WTC11 (cell line): Measurements from ENCODE around the gene SLC36A1. TPM values are rescaled to one million over a fixed set of nuclear protein-coding genes. Genes with fewer than 3 reads are reported as not detected.

Source experiments
- ATF1 ChIP-seq: sonication (generic); formaldehyde crosslinking; IDR thresholded peaks from 2 replicates; pipeline ENCODE4 v1.8.1; 2023; ENCODE audit warnings: mild to moderate bottlenecking, moderate library complexity, missing genetic modification reagents
- EMX1 ChIP-seq: fragments of 250-450 bp; sonication (Bioruptor Pico); IDR thresholded peaks from 2 replicates; pipeline ENCODE4 v1.8.0; 2021; ENCODE audit warnings: mild to moderate bottlenecking
- FOXK1 ChIP-seq: sonication (generic); formaldehyde crosslinking; IDR thresholded peaks from 2 replicates; pipeline ENCODE4 v1.8.0; 2022; ENCODE audit warnings: mild to moderate bottlenecking, moderate library complexity, missing genetic modification reagents
- MXD4 ChIP-seq: fragments of 250-450 bp; sonication (Bioruptor Pico); IDR thresholded peaks from 2 replicates; pipeline ENCODE4 v1.8.0; 2021; ENCODE audit warnings: mild to moderate bottlenecking, moderate library complexity, borderline replicate concordance
- NFATC4 ChIP-seq: fragments of 250-450 bp; sonication (Bioruptor Pico); IDR thresholded peaks from 2 replicates; pipeline ENCODE4 v1.9.0; 2021; ENCODE audit warnings: mild to moderate bottlenecking
- NR3C1 ChIP-seq: sonication (generic); formaldehyde crosslinking; conservative IDR thresholded peaks from 2 replicates; pipeline ENCODE4 v1.8.1; 2023; ENCODE audit warnings: low read depth, mild to moderate bottlenecking, missing genetic modification reagents
- SMAD3 ChIP-seq: sonication (generic); formaldehyde crosslinking; IDR thresholded peaks from 2 replicates; pipeline ENCODE4 v1.8.0; 2022; ENCODE audit warnings: missing genetic modification reagents, mild to moderate bottlenecking, borderline replicate concordance
- SP1 ChIP-seq: sonication (generic); formaldehyde crosslinking; conservative IDR thresholded peaks from 2 replicates; pipeline ENCODE4 v1.8.1; 2022; ENCODE audit warnings: missing genetic modification reagents
- TEAD4 ChIP-seq: sonication (generic); formaldehyde crosslinking; IDR thresholded peaks from 2 replicates; pipeline ENCODE4 v1.8.0; 2022; ENCODE audit warnings: mild to moderate bottlenecking, missing genetic modification reagents
- TP53 ChIP-seq: sonication (generic); formaldehyde crosslinking; IDR thresholded peaks from 2 replicates; pipeline ENCODE4 v1.8.1; 2023; ENCODE audit warnings: mild to moderate bottlenecking, missing genetic modification reagents
- ZNF219 ChIP-seq: sonication (generic); formaldehyde crosslinking; IDR thresholded peaks from 2 replicates; pipeline ENCODE4 v1.8.0; 2023; ENCODE audit warnings: missing genetic modification reagents, mild to moderate bottlenecking, borderline replicate concordance
- ZNF423 ChIP-seq: fragments of 250-450 bp; sonication (Bioruptor Pico); IDR thresholded peaks from 2 replicates; pipeline ENCODE4 v2.1.2; 2022; ENCODE audit warnings: mild to moderate bottlenecking, moderate library complexity
- total RNA-seq: library from RNA; stranded (reverse); gene quantifications from 3 replicates; pipeline ENCODE4 v1.2.3, GENCODE V29; 2021
- TF ChIP-seq, protein P1 (sequence below): sonication (generic); formaldehyde crosslinking; IDR thresholded peaks from 2 replicates; pipeline ENCODE4 v1.8.0; 2022; ENCODE audit warnings: mild to moderate bottlenecking, missing genetic modification reagents
- TF ChIP-seq, protein P2 (sequence below): fragments of 200-600 bp; IDR thresholded peaks from 2 replicates; pipeline ENCODE4 v1.8.0; 2022; ENCODE audit warnings: antibody characterized with exemption
- TF ChIP-seq, protein P3 (sequence below): sonication (generic); formaldehyde crosslinking; IDR thresholded peaks from 2 replicates; pipeline ENCODE4 v1.8.1; 2023; ENCODE audit warnings: mild to moderate bottlenecking, missing genetic modification reagents, moderate library complexity
- TF ChIP-seq, protein P4 (sequence below): fragments of 250-450 bp; sonication (Bioruptor Pico); IDR thresholded peaks from 2 replicates; pipeline ENCODE4 v1.9.0; 2021; ENCODE audit warnings: mild to moderate bottlenecking, borderline replicate concordance
- TF ChIP-seq, protein P5 (sequence below): sonication (generic); formaldehyde crosslinking; IDR thresholded peaks from 2 replicates; pipeline ENCODE4 v1.8.1; 2022; ENCODE audit warnings: mild to moderate bottlenecking, missing genetic modification reagents, moderate library complexity, borderline replicate concordance
- TF ChIP-seq, protein P6 (sequence below): sonication (generic); formaldehyde crosslinking; IDR thresholded peaks from 2 replicates; pipeline ENCODE4 v1.8.1; 2022; ENCODE audit warnings: low read depth, mild to moderate bottlenecking, moderate library complexity, missing genetic modification reagents, borderline replicate concordance
- TF ChIP-seq, protein P7 (sequence below): sonication (generic); formaldehyde crosslinking; IDR thresholded peaks from 2 replicates; pipeline ENCODE4 v1.8.0; 2023; ENCODE audit warnings: missing genetic modification reagents, mild to moderate bottlenecking, borderline replicate concordance
- TF ChIP-seq, protein P8 (sequence below): sonication (generic); formaldehyde crosslinking; IDR thresholded peaks from 2 replicates; pipeline ENCODE4 v1.8.1; 2022; ENCODE audit warnings: low read depth, missing genetic modification reagents, borderline replicate concordance

SLC36A1 gene
- total RNA-seq, 1 experiment from 2014 or later: 12.2 TPM

DNA sequence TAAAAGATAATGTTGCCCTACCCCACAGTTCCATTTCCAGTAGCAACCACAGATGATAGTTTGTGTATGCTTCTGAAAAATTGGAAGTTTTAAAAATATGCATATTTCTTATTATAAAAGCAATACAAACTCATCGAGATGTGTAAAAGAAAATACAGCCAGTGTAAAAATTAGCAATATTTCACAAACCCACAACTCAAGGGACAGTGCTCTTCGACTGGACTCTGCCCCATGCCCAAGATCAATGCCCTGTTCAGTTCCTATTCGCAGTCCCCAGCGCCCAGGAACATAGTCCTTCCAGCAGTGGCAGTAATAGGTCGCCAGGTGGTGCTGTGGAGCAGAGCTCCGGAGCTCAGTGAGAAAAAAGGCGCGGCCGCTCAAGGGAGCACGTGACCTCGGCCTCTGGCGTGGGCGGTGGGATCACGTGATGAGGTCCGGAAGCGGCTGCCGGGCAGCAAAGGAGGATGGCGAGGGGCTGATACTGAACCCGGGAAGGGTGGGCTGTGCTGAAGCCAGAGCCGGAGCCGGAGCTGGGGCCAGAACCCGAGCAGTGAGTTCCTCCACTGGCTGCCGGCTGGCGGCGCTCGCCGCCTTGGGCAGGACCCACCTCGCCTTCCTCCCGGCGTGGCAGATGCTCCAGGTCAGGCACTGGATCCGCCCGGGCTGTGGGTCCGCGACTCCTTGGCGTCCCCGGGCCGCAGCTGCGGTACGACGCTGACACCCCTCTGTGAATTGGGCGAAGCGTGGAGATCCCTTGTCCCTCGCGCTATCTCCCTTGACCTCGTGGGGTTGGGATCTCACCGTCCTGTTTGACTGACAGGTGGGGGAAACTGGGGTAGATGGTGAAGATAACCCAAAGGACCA, at the start of gene SLC36A1 (continued):
- TF ChIP-seq NR3C1 (CRISPR knock-in tag): no peak
- TF ChIP-seq ATF1 (CRISPR knock-in tag): no peak
- TF ChIP-seq SP1 (CRISPR knock-in tag): peak; percentile 76
- no peak for TF ChIP-seq NFATC4 (CRISPR knock-in tag)
- TF ChIP-seq, protein P1, sequence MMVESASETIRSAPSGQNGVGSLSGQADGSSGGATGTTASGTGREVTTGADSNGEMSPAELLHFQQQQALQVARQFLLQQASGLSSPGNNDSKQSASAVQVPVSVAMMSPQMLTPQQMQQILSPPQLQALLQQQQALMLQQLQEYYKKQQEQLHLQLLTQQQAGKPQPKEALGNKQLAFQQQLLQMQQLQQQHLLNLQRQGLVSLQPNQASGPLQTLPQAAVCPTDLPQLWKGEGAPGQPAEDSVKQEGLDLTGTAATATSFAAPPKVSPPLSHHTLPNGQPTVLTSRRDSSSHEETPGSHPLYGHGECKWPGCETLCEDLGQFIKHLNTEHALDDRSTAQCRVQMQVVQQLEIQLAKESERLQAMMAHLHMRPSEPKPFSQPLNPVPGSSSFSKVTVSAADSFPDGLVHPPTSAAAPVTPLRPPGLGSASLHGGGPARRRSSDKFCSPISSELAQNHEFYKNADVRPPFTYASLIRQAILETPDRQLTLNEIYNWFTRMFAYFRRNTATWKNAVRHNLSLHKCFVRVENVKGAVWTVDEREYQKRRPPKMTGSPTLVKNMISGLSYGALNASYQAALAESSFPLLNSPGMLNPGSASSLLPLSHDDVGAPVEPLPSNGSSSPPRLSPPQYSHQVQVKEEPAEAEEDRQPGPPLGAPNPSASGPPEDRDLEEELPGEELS (CRISPR knock-in tag): 0 out of 2 replicates have a peak, but pooled peaks have one; percentile 71
- no peak for TF ChIP-seq SMAD3
- TF ChIP-seq MXD4 (CRISPR knock-in tag): no peak
- TF ChIP-seq, protein P2, sequence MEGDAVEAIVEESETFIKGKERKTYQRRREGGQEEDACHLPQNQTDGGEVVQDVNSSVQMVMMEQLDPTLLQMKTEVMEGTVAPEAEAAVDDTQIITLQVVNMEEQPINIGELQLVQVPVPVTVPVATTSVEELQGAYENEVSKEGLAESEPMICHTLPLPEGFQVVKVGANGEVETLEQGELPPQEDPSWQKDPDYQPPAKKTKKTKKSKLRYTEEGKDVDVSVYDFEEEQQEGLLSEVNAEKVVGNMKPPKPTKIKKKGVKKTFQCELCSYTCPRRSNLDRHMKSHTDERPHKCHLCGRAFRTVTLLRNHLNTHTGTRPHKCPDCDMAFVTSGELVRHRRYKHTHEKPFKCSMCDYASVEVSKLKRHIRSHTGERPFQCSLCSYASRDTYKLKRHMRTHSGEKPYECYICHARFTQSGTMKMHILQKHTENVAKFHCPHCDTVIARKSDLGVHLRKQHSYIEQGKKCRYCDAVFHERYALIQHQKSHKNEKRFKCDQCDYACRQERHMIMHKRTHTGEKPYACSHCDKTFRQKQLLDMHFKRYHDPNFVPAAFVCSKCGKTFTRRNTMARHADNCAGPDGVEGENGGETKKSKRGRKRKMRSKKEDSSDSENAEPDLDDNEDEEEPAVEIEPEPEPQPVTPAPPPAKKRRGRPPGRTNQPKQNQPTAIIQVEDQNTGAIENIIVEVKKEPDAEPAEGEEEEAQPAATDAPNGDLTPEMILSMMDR: peak; percentile 91
- TF ChIP-seq, protein P3, sequence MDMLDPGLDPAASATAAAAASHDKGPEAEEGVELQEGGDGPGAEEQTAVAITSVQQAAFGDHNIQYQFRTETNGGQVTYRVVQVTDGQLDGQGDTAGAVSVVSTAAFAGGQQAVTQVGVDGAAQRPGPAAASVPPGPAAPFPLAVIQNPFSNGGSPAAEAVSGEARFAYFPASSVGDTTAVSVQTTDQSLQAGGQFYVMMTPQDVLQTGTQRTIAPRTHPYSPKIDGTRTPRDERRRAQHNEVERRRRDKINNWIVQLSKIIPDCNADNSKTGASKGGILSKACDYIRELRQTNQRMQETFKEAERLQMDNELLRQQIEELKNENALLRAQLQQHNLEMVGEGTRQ (CRISPR knock-in tag): peak; percentile 99
- TF ChIP-seq TP53: peak; percentile 81
- TF ChIP-seq, protein P4, sequence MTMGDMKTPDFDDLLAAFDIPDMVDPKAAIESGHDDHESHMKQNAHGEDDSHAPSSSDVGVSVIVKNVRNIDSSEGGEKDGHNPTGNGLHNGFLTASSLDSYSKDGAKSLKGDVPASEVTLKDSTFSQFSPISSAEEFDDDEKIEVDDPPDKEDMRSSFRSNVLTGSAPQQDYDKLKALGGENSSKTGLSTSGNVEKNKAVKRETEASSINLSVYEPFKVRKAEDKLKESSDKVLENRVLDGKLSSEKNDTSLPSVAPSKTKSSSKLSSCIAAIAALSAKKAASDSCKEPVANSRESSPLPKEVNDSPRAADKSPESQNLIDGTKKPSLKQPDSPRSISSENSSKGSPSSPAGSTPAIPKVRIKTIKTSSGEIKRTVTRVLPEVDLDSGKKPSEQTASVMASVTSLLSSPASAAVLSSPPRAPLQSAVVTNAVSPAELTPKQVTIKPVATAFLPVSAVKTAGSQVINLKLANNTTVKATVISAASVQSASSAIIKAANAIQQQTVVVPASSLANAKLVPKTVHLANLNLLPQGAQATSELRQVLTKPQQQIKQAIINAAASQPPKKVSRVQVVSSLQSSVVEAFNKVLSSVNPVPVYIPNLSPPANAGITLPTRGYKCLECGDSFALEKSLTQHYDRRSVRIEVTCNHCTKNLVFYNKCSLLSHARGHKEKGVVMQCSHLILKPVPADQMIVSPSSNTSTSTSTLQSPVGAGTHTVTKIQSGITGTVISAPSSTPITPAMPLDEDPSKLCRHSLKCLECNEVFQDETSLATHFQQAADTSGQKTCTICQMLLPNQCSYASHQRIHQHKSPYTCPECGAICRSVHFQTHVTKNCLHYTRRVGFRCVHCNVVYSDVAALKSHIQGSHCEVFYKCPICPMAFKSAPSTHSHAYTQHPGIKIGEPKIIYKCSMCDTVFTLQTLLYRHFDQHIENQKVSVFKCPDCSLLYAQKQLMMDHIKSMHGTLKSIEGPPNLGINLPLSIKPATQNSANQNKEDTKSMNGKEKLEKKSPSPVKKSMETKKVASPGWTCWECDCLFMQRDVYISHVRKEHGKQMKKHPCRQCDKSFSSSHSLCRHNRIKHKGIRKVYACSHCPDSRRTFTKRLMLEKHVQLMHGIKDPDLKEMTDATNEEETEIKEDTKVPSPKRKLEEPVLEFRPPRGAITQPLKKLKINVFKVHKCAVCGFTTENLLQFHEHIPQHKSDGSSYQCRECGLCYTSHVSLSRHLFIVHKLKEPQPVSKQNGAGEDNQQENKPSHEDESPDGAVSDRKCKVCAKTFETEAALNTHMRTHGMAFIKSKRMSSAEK (CRISPR knock-in tag): no peak
- TF ChIP-seq, protein P5, sequence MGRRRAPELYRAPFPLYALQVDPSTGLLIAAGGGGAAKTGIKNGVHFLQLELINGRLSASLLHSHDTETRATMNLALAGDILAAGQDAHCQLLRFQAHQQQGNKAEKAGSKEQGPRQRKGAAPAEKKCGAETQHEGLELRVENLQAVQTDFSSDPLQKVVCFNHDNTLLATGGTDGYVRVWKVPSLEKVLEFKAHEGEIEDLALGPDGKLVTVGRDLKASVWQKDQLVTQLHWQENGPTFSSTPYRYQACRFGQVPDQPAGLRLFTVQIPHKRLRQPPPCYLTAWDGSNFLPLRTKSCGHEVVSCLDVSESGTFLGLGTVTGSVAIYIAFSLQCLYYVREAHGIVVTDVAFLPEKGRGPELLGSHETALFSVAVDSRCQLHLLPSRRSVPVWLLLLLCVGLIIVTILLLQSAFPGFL (CRISPR knock-in tag): no peak
- no peak for TF ChIP-seq ZNF423 (CRISPR knock-in tag)
- TF ChIP-seq, protein P6, sequence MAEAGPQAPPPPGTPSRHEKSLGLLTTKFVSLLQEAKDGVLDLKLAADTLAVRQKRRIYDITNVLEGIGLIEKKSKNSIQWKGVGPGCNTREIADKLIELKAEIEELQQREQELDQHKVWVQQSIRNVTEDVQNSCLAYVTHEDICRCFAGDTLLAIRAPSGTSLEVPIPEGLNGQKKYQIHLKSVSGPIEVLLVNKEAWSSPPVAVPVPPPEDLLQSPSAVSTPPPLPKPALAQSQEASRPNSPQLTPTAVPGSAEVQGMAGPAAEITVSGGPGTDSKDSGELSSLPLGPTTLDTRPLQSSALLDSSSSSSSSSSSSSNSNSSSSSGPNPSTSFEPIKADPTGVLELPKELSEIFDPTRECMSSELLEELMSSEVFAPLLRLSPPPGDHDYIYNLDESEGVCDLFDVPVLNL: no peak
- TF ChIP-seq FOXK1 (CRISPR knock-in tag): peak; percentile 80; the same call in 1 of the 2 replicates
- no peak for TF ChIP-seq TEAD4
- TF ChIP-seq, protein P7, sequence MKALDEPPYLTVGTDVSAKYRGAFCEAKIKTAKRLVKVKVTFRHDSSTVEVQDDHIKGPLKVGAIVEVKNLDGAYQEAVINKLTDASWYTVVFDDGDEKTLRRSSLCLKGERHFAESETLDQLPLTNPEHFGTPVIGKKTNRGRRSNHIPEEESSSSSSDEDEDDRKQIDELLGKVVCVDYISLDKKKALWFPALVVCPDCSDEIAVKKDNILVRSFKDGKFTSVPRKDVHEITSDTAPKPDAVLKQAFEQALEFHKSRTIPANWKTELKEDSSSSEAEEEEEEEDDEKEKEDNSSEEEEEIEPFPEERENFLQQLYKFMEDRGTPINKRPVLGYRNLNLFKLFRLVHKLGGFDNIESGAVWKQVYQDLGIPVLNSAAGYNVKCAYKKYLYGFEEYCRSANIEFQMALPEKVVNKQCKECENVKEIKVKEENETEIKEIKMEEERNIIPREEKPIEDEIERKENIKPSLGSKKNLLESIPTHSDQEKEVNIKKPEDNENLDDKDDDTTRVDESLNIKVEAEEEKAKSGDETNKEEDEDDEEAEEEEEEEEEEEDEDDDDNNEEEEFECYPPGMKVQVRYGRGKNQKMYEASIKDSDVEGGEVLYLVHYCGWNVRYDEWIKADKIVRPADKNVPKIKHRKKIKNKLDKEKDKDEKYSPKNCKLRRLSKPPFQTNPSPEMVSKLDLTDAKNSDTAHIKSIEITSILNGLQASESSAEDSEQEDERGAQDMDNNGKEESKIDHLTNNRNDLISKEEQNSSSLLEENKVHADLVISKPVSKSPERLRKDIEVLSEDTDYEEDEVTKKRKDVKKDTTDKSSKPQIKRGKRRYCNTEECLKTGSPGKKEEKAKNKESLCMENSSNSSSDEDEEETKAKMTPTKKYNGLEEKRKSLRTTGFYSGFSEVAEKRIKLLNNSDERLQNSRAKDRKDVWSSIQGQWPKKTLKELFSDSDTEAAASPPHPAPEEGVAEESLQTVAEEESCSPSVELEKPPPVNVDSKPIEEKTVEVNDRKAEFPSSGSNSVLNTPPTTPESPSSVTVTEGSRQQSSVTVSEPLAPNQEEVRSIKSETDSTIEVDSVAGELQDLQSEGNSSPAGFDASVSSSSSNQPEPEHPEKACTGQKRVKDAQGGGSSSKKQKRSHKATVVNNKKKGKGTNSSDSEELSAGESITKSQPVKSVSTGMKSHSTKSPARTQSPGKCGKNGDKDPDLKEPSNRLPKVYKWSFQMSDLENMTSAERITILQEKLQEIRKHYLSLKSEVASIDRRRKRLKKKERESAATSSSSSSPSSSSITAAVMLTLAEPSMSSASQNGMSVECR (CRISPR knock-in tag): peak; percentile 85; the same call in 1 of the 2 replicates
- TF ChIP-seq, protein P8, sequence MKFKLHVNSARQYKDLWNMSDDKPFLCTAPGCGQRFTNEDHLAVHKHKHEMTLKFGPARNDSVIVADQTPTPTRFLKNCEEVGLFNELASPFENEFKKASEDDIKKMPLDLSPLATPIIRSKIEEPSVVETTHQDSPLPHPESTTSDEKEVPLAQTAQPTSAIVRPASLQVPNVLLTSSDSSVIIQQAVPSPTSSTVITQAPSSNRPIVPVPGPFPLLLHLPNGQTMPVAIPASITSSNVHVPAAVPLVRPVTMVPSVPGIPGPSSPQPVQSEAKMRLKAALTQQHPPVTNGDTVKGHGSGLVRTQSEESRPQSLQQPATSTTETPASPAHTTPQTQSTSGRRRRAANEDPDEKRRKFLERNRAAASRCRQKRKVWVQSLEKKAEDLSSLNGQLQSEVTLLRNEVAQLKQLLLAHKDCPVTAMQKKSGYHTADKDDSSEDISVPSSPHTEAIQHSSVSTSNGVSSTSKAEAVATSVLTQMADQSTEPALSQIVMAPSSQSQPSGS (CRISPR knock-in tag): no peak
- no peak for TF ChIP-seq ZNF219 (CRISPR knock-in tag)
- TF ChIP-seq EMX1: no peak
